Measurements from ENCODE around the gene HOXC11. TPM values are rescaled to one million over a fixed set of nuclear protein-coding genes. Genes with fewer than 3 reads are reported as not detected.

Gene HOXC11
- total RNA-seq, 4 donors from 2014 or later: not detected

GRCh38 chr12:53954694-53955035, 18.3 kb upstream of the HOXC11 start, which contains the start of gene HOXC12:
Gene HOXC12 (plus strand): TSS chr12:53954903. CDS start chr12:53954930, 27 bp downstream.
- H3K36me3 ChIP-seq: no peaks in the 10 kb centered on the region
- peaks cover 100% of the 10 kb centered on the region for H3K27me3 ChIP-seq
- TF ChIP-seq POLR2AphosphoS5 (IDR thresholded peaks at IDR 0.05): no peak
- no peak for TF ChIP-seq EP300 (IDR thresholded peaks at IDR 0.05)
- no peak for TF ChIP-seq POLR2A (IDR thresholded peaks at IDR 0.05)
- TF ChIP-seq CTCF (IDR thresholded peaks at IDR 0.05): no peak
- 0 to 5% methylated on average over 1 to 14 of the region's 20 CpGs for WGBS, 2 donors (ENCODE audit: low coverage in 1 of 2)
- H3K4me1 ChIP-seq: peaks cover 0 to 32% (median 10%) of the 10 kb centered on the region in 3 donors
- peaks cover 0 to 6% (median 0%) of the 10 kb centered on the region in 3 donors for H3K9me3 ChIP-seq
- no peak for ATAC-seq
- H3K4me3 ChIP-seq: no peak within 1 kb of the TSS
- H3K27ac ChIP-seq: no peak within 1 kb of the TSS

- peaks cover 0 to 30% (median 10%) of the 10 kb centered on the region in 3 donors for H3K4me1 ChIP-seq
- TF ChIP-seq CTCF (IDR thresholded peaks at IDR 0.05): no peak
- no peak for TF ChIP-seq POLR2A (IDR thresholded peaks at IDR 0.05)
- no peak for TF ChIP-seq POLR2AphosphoS5 (IDR thresholded peaks at IDR 0.05)
- TF ChIP-seq EP300 (IDR thresholded peaks at IDR 0.05): no peak
- H3K4me3 ChIP-seq: no peak overlapping the region
- peaks cover 100% of the 10 kb centered on the region for H3K27me3 ChIP-seq
- H3K9me3 ChIP-seq: peaks cover 0 to 6% (median 0%) of the 10 kb centered on the region in 3 donors
- H3K27ac ChIP-seq: no peak overlapping the region
- no peaks in the 10 kb centered on the region for H3K36me3 ChIP-seq
- ATAC-seq: no peak
- 0 to 6% methylated on average over 1 to 5 of the region's 86 CpGs for WGBS, 2 donors (ENCODE audit: low coverage in 1 of 2)
These were observed 17.7 kb upstream of the HOXC11 start for GRCh38 chr12:53955036-53955775.

GRCh38 chr12:53955776-53956250, 17.1 kb upstream of the HOXC11 start:
- no peak for ATAC-seq
- Histone ChIP-seq H3K9me3 (peaks cover 0 to 6% (median 0%) of the 10 kb centered on the region in 3 donors), H3K4me3 (no peak overlapping the region), H3K27me3 (peaks cover 100% of the 10 kb centered on the region), H3K36me3 (no peaks in the 10 kb centered on the region), H3K27ac (no peak overlapping the region), H3K4me1 (peaks cover 0 to 34% (median 11%) of the 10 kb centered on the region in 3 donors)
- TF ChIP-seq POLR2AphosphoS5 (IDR thresholded peaks at IDR 0.05) (no peak), EP300 (IDR thresholded peaks at IDR 0.05) (no peak), POLR2A (IDR thresholded peaks at IDR 0.05) (no peak), CTCF (IDR thresholded peaks at IDR 0.05) (no peak)
- 8 to 16% methylated on average over 8 to 9 of the region's 10 CpGs for WGBS, 2 donors (ENCODE audit: low coverage in 1 of 2)

GRCh38 chr12:53956251-53956887, 16.6 kb upstream of the HOXC11 start:
- peaks cover 100% of the 10 kb centered on the region for H3K27me3 ChIP-seq
- no peak for ATAC-seq
- H3K4me1 ChIP-seq: peaks cover 0 to 34% (median 13%) of the 10 kb centered on the region in 3 donors
- H3K9me3 ChIP-seq: peaks cover 0 to 6% (median 0%) of the 10 kb centered on the region in 3 donors
- H3K4me3 ChIP-seq: no peak overlapping the region
- 12 to 19% methylated on average over 5 to 13 of the region's 25 CpGs for WGBS, 2 donors (ENCODE audit: low coverage in 1 of 2)
- no peak overlapping the region for H3K27ac ChIP-seq
- no peaks in the 10 kb centered on the region for H3K36me3 ChIP-seq
- no peak for TF ChIP-seq POLR2AphosphoS5 (IDR thresholded peaks at IDR 0.05)
- TF ChIP-seq POLR2A (IDR thresholded peaks at IDR 0.05): no peak
- TF ChIP-seq EP300 (IDR thresholded peaks at IDR 0.05): no peak
- TF ChIP-seq CTCF (IDR thresholded peaks at IDR 0.05): no peak

All from gastroesophageal sphincter (tissue), 4 donors.